Mesenchymal stem cell (in vitro differentiated cells and primary cell): Measurements from ENCODE around the gene KAT7.

ENCODE experiments used
- DNase-seq: peaks from one replicate; pipeline ENCODE4 v3.0.0-alpha.2; 2013
- H2AFZ ChIP-seq: one replicate; pipeline ENCODE4 v1.6.1; 2013; ENCODE audit warnings: low read depth, mild to moderate bottlenecking, control low read depth, inconsistent platforms, low read length, moderate library complexity
- H2AK5ac ChIP-seq: 2 replicates; pipeline ENCODE4 v1.6.1; 2013; ENCODE audit warnings: low read length, moderate library complexity, mild to moderate bottlenecking, inconsistent platforms; ENCODE audit not compliant: severe bottlenecking
- H2BK120ac ChIP-seq: one replicate; pipeline ENCODE4 v1.6.1; 2013; ENCODE audit warnings: low read depth, mild to moderate bottlenecking, inconsistent platforms, low read length, moderate library complexity
- H2BK12ac ChIP-seq, 2 experiments: one replicate each; pipeline ENCODE4 v1.6.1; 2013; ENCODE audit warnings: inconsistent platforms in 2 of 2, low read length in 2 of 2, mild to moderate bottlenecking in 2 of 2, moderate library complexity in 2 of 2, control low read depth in 1 of 2
- H2BK15ac ChIP-seq: one replicate; pipeline ENCODE4 v1.6.1; 2013; ENCODE audit warnings: mild to moderate bottlenecking, low read depth, inconsistent platforms; ENCODE audit not compliant: poor library complexity, severe bottlenecking
- H2BK5ac ChIP-seq: 2 replicates; pipeline ENCODE4 v1.6.1; 2013; ENCODE audit warnings: low read depth, mild to moderate bottlenecking, low read length, control low read depth, inconsistent platforms; ENCODE audit not compliant: poor library complexity, severe bottlenecking
- H3K14ac ChIP-seq, 2 experiments: one replicate each; pipeline ENCODE4 v1.6.1; 2013; ENCODE audit warnings: inconsistent platforms in 2 of 2, low read length in 2 of 2, control low read depth in 1 of 2, mild to moderate bottlenecking in 1 of 2, moderate library complexity in 1 of 2
- H3K18ac ChIP-seq, 2 experiments: one replicate each; pipeline ENCODE4 v1.6.1; 2013; ENCODE audit warnings: inconsistent platforms in 2 of 2, low read length in 2 of 2, control low read depth in 1 of 2, low read depth in 1 of 2, mild to moderate bottlenecking in 1 of 2
- H3K23ac ChIP-seq, 2 experiments: one replicate each; pipeline ENCODE4 v1.6.1; 2013; ENCODE audit warnings: inconsistent platforms in 2 of 2, low read length in 2 of 2, mild to moderate bottlenecking in 2 of 2, moderate library complexity in 2 of 2, control low read depth in 1 of 2
- H3K27ac ChIP-seq: 2 replicates; pipeline ENCODE4 v1.5.1; 2013; ENCODE audit warnings: mild to moderate bottlenecking, moderate library complexity, low read length, control low read depth, inconsistent platforms; ENCODE audit not compliant: poor library complexity, severe bottlenecking
- H3K27me3 ChIP-seq, 2 experiments: 2 replicates each; pipeline versions ENCODE4 v1.6.1 to v1.7.0; 2013; ENCODE audit warnings: low read length in 2 of 2, mild to moderate bottlenecking in 2 of 2, moderate library complexity in 2 of 2, control low read depth in 1 of 2, inconsistent platforms in 1 of 2; ENCODE audit not compliant: control insufficient read depth in 1 of 2, insufficient read depth in 1 of 2
- H3K36me3 ChIP-seq, 2 experiments: 2 replicates each; pipeline versions ENCODE4 v1.6.1 to v1.7.0; 2013; ENCODE audit warnings: low read length in 2 of 2, control low read depth in 1 of 2, inconsistent platforms in 1 of 2, low read depth in 1 of 2, mild to moderate bottlenecking in 1 of 2; ENCODE audit not compliant: insufficient read depth in 2 of 2, control insufficient read depth in 1 of 2
- H3K4ac ChIP-seq, 2 experiments: one replicate each; pipeline ENCODE4 v1.6.1; 2013; ENCODE audit warnings: inconsistent platforms in 2 of 2, low read length in 2 of 2, mild to moderate bottlenecking in 2 of 2, moderate library complexity in 2 of 2, control low read depth in 1 of 2, low read depth in 1 of 2
- H3K4me1 ChIP-seq: 2 replicates; pipeline ENCODE4 v1.6.1; 2013; ENCODE audit warnings: low read depth, low read length, control low read depth; ENCODE audit not compliant: control insufficient read depth, insufficient read depth
- H3K4me2 ChIP-seq: 2 replicates; pipeline ENCODE4 v1.6.1; 2013; ENCODE audit warnings: low read length, mild to moderate bottlenecking, inconsistent platforms; ENCODE audit not compliant: poor library complexity, severe bottlenecking
- H3K4me3 ChIP-seq, 2 experiments: 2 replicates each; pipeline versions ENCODE4 v1.5.1 to v1.7.0; 2013; ENCODE audit warnings: low read length in 2 of 2, mild to moderate bottlenecking in 2 of 2, control low read depth in 1 of 2, low read depth in 1 of 2; ENCODE audit not compliant: insufficient read depth in 1 of 2
- H3K79me1 ChIP-seq: replicated peaks from 2 replicates; pipeline ENCODE4 v1.6.1; 2013; ENCODE audit warnings: mild to moderate bottlenecking, control low read depth, low read length, inconsistent platforms; ENCODE audit not compliant: poor library complexity, severe bottlenecking
- H3K9ac ChIP-seq: 2 replicates; pipeline ENCODE4 v1.7.0; 2013; ENCODE audit warnings: mild to moderate bottlenecking, low read length, moderate library complexity
- H3K9me3 ChIP-seq: 2 replicates; pipeline ENCODE4 v1.7.0; 2013; ENCODE audit warnings: mild to moderate bottlenecking, low read length; ENCODE audit not compliant: control insufficient read depth
- H4K8ac ChIP-seq: one replicate; pipeline ENCODE4 v1.6.1; 2013; ENCODE audit warnings: inconsistent platforms, mild to moderate bottlenecking, low read length, moderate library complexity
- H4K91ac ChIP-seq: one replicate; pipeline ENCODE4 v1.6.1; 2013; ENCODE audit warnings: mild to moderate bottlenecking, low read length, inconsistent platforms
- WGBS: methylation state at CpG from one replicate; pipeline ENCODE4 v1.1.7; 2013; ENCODE audit warnings: mixed read lengths; 5-methylcytosine and 5-hydroxymethylcytosine counted together

Gene KAT7

DNA sequence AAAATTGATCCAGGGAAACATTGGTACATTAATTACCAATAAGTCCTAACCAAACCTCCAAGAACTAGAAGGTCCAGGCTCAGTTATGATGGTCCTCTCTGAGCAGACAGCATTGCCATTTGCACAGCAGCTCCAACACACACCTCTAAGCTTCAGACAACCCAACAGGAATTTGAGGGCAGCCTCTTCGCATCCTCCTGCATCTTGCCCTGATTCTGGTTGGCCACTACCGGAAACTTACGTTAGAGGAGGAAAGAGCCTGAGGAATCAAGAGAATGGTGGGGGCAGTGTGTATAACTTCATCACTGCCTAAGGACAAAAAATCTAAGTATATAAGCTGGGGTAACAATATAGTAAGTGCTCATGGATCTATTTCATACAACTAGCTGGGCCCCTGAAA, 40.3 kb upstream of the KAT7 start:
- DNase-seq: no peak
- H2AFZ ChIP-seq: no peak overlapping the region
- H3K14ac ChIP-seq: no peak overlapping the region
- H2BK15ac ChIP-seq: no peak overlapping the region
- no peak overlapping the region for H3K27ac ChIP-seq
- H4K91ac ChIP-seq: no peak overlapping the region
- peaks cover 12% of the 10 kb centered on the region for H3K79me1 ChIP-seq
- no peaks in the 10 kb centered on the region for H3K36me3 ChIP-seq
- peaks cover 3% of the 10 kb centered on the region for H3K4me1 ChIP-seq
- H3K4me2 ChIP-seq: no peak overlapping the region
- H3K27me3 ChIP-seq: no peaks in the 10 kb centered on the region
- no peak overlapping the region for H4K8ac ChIP-seq
- H3K4me3 ChIP-seq: no peak overlapping the region
- no peak overlapping the region for H2AK5ac ChIP-seq
- no peak overlapping the region for H2BK5ac ChIP-seq
- H3K9me3 ChIP-seq: no peaks in the 10 kb centered on the region
- H2BK12ac ChIP-seq: no peak overlapping the region
- no peak overlapping the region for H3K4ac ChIP-seq
- 95% methylated on average over 3 of the region's 3 CpGs for WGBS
- H3K23ac ChIP-seq: no peak overlapping the region
- no peak overlapping the region for H3K9ac ChIP-seq
- H2BK120ac ChIP-seq: no peak overlapping the region
- no peak overlapping the region for H3K18ac ChIP-seq

DNA sequence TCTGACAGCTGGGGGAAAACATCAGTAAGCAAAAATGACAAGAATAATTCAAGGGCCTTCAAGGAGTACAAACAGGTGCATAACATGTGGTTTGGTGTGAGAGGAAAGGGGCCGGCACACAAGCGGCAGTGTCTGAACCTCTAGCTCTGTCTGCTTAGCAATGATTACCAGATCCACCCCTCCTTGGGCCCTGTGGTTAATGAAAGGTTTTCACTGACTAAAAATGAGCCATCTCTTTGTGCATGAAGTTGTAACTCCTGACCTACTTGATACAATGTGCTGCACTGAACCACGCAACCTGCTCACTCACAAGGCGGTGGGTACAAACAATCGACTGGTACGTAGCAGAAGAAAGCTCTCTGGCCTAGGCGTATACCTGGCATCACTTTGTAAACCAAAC, 39.7 kb upstream of the KAT7 start:
- no peaks in the 10 kb centered on the region for H3K9me3 ChIP-seq
- H2BK15ac ChIP-seq: no peak overlapping the region
- peaks cover 13% of the 10 kb centered on the region for H3K79me1 ChIP-seq
- H3K4me3 ChIP-seq: no peak overlapping the region
- no peaks in the 10 kb centered on the region for H3K36me3 ChIP-seq
- H3K23ac ChIP-seq: no peak overlapping the region
- no peak overlapping the region for H2BK5ac ChIP-seq
- 91% methylated on average over 6 of the region's 7 CpGs for WGBS
- H3K4ac ChIP-seq: no peak overlapping the region
- no peak overlapping the region for H2BK120ac ChIP-seq
- no peak overlapping the region for H2AFZ ChIP-seq
- H4K8ac ChIP-seq: no peak overlapping the region
- no peak for DNase-seq
- no peak overlapping the region for H3K18ac ChIP-seq
- no peak overlapping the region for H4K91ac ChIP-seq
- H3K27ac ChIP-seq: no peak overlapping the region
- no peak overlapping the region for H3K14ac ChIP-seq
- no peak overlapping the region for H2AK5ac ChIP-seq
- no peaks in the 10 kb centered on the region for H3K27me3 ChIP-seq
- no peak overlapping the region for H3K9ac ChIP-seq
- peaks cover 3% of the 10 kb centered on the region for H3K4me1 ChIP-seq
- H2BK12ac ChIP-seq: no peak overlapping the region
- no peak overlapping the region for H3K4me2 ChIP-seq

DNA sequence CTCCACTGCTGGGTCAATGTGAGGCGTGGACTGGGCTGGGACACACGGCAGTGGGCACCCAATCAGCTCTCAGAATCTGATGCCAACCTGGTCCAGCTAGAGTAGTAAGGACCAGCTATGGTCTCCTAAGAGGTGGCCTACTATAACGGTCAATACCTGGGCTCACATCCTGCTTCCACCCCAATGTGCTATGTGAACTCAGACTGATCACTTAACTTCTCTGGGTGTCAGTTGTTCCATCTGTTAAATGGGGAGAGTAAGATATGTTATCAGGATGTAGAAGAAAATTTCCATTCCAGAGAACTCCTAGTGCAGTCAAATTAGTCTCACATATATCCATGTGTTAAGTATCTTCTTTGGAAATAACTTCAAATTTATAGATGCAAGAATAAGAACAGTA, 38.8 kb upstream of the KAT7 start:
- 95% methylated on average over 2 of the region's 3 CpGs for WGBS
- Histone ChIP-seq H4K91ac (no peak overlapping the region), H2AK5ac (no peak overlapping the region), H2BK15ac (no peak overlapping the region), H2BK12ac (no peak overlapping the region), H3K4me1 (peaks cover 3% of the 10 kb centered on the region), H3K9ac (no peak overlapping the region), H3K9me3 (no peaks in the 10 kb centered on the region), H2BK120ac (no peak overlapping the region), H3K36me3 (no peaks in the 10 kb centered on the region), H3K4me3 (no peak overlapping the region), H3K18ac (no peak overlapping the region), H3K14ac (no peak overlapping the region), H2BK5ac (no peak overlapping the region), H3K27ac (no peak overlapping the region), H2AFZ (no peak overlapping the region), H3K4ac (no peak overlapping the region), H3K4me2 (no peak overlapping the region), H3K79me1 (peaks cover 16% of the 10 kb centered on the region), H3K27me3 (no peaks in the 10 kb centered on the region), H3K23ac (no peak overlapping the region), H4K8ac (no peak overlapping the region)
- DNase-seq: no peak

GRCh38 chr17:49752508-49752907, 36.0 kb upstream of the KAT7 start:
- peak overlapping the region; percentile 16 for H2AFZ ChIP-seq
- H3K27ac ChIP-seq: no peak overlapping the region
- no peak overlapping the region for H2BK120ac ChIP-seq
- no peak overlapping the region for H2AK5ac ChIP-seq
- DNase-seq: no peak
- no peak overlapping the region for H3K9ac ChIP-seq
- H3K9me3 ChIP-seq: no peaks in the 10 kb centered on the region
- no peak overlapping the region for H3K4ac ChIP-seq
- no peak overlapping the region for H4K91ac ChIP-seq
- H3K18ac ChIP-seq: no peak overlapping the region
- H3K4me3 ChIP-seq: no peak overlapping the region
- H3K14ac ChIP-seq: no peak overlapping the region
- no peak overlapping the region for H2BK15ac ChIP-seq
- peaks cover 20% of the 10 kb centered on the region for H3K79me1 ChIP-seq
- H3K23ac ChIP-seq: no peak overlapping the region
- H2BK12ac ChIP-seq: no peak overlapping the region
- H3K4me1 ChIP-seq: peaks cover 3% of the 10 kb centered on the region
- no peak overlapping the region for H2BK5ac ChIP-seq
- no peaks in the 10 kb centered on the region for H3K27me3 ChIP-seq
- no peak overlapping the region for H4K8ac ChIP-seq
- H3K36me3 ChIP-seq: no peaks in the 10 kb centered on the region
- H3K4me2 ChIP-seq: no peak overlapping the region
- WGBS: 95% methylated on average over 1 of the region's 3 CpGs
